BLaER1 treated with 17β-estradiol and CSF1 and Interleukin-3, amounts not matched to agents 10 nM and 100 nM (cell line): ENCODE measurements around the gene RANBP3.
A peak's percentile ranks its signal among the peaks of the same experiment; 100 is the strongest.
"Not testable (repeated sequence)": the region's sequence is repeated elsewhere in the genome, so short reads cannot be mapped to it uniquely, and the experiment has no call there.

Source experiments
- H3K27ac ChIP-seq, 11 experiments: shearing (Covaris generic); formaldehyde crosslinking; 2 replicates each; pipeline ENCODE4 v1.8.1; 2022
- H3K27me3 ChIP-seq, 11 experiments: shearing (Covaris generic); formaldehyde crosslinking; 2 replicates each; pipeline ENCODE4 v1.8.1; 2022
- H3K36me3 ChIP-seq, 11 experiments: shearing (Covaris generic); formaldehyde crosslinking; 2 replicates each; pipeline ENCODE4 v1.8.1; 2022
- H3K4me1 ChIP-seq, 10 experiments: shearing (Covaris generic); formaldehyde crosslinking; 2 replicates each; pipeline ENCODE4 v1.8.1; 2022
- H3K4me2 ChIP-seq, 11 experiments: shearing (Covaris generic); formaldehyde crosslinking; 2 replicates each; pipeline ENCODE4 v1.8.1; 2022
- H3K4me3 ChIP-seq, 10 experiments: shearing (Covaris generic); formaldehyde crosslinking; 2 replicates each; pipeline ENCODE4 v1.8.1; 2022
- H3K9ac ChIP-seq, 11 experiments: shearing (Covaris generic); formaldehyde crosslinking; 2 replicates each; pipeline ENCODE4 v1.8.1; 2022
- H3K9me3 ChIP-seq, 11 experiments: shearing (Covaris generic); formaldehyde crosslinking; replicated peaks in 1 of 11; 2 replicates each; pipeline ENCODE4 v1.8.1; 2022
- H4K20me1 ChIP-seq, 11 experiments: shearing (Covaris generic); formaldehyde crosslinking; 2 replicates each; pipeline ENCODE4 v1.8.1; 2022
- Cebpa-rat ChIP-seq, 11 experiments: shearing (Covaris generic); IDR thresholded peaks; 2 replicates each; pipeline ENCODE4 v1.8.1; 2022

Gene RANBP3

DNA sequence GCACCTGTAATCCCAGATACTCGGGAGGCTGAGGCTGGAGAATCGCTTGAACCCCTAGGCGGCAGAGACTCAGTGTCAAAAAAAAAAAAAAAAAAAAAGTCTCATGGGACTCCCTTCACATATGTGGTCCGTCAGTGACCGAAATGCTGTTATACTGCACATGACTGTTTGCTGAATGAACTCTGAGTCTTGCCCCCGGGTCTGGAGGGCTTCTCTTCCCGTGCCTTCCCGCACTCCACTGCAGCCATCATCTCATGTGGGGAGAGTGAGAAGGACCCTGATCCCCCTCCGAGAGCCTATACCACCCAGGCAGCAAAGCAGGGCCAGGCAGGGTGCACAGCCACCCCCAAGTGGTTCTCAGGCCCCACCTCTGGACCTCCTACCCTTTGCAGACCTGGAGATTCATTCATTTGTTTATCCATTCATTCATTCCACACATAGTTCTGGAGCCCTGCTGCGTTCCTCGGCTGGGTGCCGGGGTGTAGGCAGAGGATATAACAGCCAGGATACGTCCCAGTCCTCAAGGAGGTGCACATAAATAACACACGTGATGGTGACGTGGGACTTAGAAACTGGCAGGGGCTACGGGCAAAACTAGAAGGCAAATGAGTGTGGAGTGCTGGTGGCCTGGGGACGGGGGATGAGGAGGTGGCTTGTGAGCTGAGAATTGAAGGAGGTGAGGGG is 88.5 kb downstream of the RANBP3 start:
- Histone ChIP-seq H3K4me3 (no peak overlapping the region), H3K36me3 (peaks cover 2 to 16% (median 8%) of the 10 kb centered on the region in 11 experiments; a peak in 16 of 22 replicates), H3K9ac (no peak overlapping the region), H3K27me3 (no peaks in the 10 kb centered on the region), H3K4me2 (no peak overlapping the region), H3K4me1 (peaks cover 0 to 24% (median 4%) of the 10 kb centered on the region in 10 experiments; a peak in 9 of 20 replicates), H3K27ac (no peak overlapping the region), H3K9me3 (no peaks in the 10 kb centered on the region), H4K20me1 (peaks cover 0 to 32% (median 24%) of the 10 kb centered on the region in 11 experiments; a peak in 18 of 22 replicates)
- no peak for TF ChIP-seq Cebpa-rat (IDR thresholded peaks at IDR 0.05)

DNA sequence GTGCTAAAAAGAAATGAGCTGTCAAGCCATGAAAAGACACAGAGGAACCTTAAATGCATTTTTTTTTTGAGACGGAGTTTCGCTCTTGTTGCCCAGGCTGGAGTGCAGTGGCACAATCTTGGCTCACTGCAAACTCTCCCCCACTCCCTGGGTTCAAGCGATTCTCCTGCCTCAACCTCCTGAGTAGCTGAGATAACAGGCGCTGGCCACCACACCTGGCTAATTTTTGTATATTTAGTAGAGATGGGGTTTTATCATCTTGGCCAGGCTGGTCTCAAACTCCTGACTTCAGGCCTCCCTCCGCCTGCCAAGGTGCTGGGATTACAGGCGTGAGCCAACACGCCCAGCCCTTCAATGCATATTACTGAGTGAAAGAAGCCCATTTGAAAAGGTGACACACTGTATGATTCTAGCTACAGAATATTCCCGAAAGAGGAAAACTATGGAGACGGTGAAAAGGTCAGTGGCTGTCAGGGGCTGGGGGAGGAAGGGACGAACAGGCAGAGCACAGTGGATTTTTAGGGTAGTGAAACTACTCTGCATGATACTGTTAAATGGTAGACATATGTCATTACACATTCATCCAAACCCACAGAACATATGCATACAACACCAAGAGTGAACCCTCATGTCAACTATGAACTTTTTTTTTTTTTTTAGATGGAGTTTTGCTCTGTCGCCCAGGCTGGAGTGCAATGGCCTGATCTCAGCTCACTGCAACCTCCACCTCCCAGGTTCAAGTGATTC is 93.7 kb downstream of the RANBP3 start:
- not testable (repeated sequence) for H3K27ac ChIP-seq, H3K27me3 ChIP-seq, H3K36me3 ChIP-seq, H4K20me1 ChIP-seq, H3K9ac ChIP-seq, H3K9me3 ChIP-seq, H3K4me3 ChIP-seq
- Histone ChIP-seq H3K4me1 (peaks cover 5 to 22% (median 8%) of the 10 kb centered on the region in 10 experiments; a peak in 15 of 20 replicates), H3K4me2 (peak overlapping the region in 3 of 11 experiments; percentile 20 to 62 (median 54); a peak in 4 of 22 replicates)

DNA sequence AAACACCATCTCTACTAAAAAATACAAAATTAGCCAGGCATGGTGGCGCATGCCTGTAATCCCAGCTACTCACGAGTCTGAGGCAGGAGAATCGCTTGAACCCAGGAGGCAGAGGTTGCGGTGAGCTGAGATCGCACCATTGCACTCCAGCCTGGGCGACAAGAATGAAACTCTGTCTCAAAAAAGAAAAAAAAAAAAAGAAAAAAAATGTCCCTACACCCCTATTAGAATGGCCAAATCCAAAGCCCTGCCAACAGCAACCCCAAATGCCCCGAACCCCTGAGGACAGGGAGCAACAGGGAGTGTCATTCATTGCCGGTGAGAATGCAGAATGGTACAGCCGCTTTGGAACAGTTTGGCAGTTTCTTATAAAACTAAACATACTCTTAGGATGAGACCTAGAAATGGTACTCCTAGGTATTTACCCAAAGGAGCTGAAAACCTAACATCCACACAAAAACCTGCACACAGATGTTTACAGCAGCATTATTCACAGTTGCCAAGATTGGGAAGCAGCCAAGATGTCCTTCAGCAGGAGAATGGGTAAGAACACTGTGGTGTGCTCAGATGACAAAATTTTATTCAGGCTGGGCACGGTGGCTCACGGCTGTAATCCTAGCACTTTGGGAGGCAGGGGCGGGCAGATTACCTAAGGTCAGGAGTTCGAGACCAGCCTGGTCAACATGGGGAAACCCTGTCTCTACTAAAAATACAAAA is 94.6 kb downstream of the RANBP3 start:
- not testable (repeated sequence) for H4K20me1 ChIP-seq

DNA sequence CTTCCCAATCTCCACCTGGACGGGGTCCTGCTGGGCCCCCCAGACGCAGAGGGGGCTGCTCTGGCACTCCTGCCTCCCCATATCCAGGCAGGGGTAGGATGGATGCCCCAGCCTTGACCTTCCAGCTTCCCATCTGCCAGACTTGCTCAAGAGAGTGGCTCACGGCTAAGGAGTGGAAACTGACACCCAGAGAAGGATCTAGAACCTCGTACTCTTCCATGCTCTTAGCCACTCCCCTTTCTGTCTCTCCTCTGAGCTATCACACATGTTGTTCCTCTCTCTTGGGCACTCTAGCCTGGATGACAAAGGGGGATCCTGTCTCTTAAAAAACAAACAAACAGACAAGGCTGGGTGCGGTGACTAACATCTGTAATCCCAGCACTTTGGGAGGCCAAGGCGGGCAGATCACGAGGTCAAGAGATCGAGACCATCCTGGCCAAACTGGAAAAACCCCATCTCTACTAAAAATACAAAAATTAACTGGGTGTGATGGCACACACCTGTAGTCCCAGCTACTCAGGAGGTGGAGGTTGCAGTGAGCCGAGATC is 95.4 kb downstream of the RANBP3 start:
- Histone ChIP-seq H3K9ac (no peak overlapping the region), H3K4me1 (peaks cover 5 to 22% (median 13%) of the 10 kb centered on the region in 10 experiments; a peak in 16 of 20 replicates), H3K9me3 (no peaks in the 10 kb centered on the region), H3K4me2 (no peak overlapping the region), H3K27me3 (no peaks in the 10 kb centered on the region), H3K4me3 (no peak overlapping the region), H3K27ac (no peak overlapping the region), H3K36me3 (no peaks in the 10 kb centered on the region), H4K20me1 (no peaks in the 10 kb centered on the region)
- TF ChIP-seq Cebpa-rat (IDR thresholded peaks at IDR 0.05), result no peak

More for the DNA sequence above, 94.6 kb downstream of the RANBP3 start:
- not testable (repeated sequence) for H3K27me3 ChIP-seq, H3K4me2 ChIP-seq, H3K4me3 ChIP-seq, H3K36me3 ChIP-seq, H3K9me3 ChIP-seq, H3K9ac ChIP-seq, H3K27ac ChIP-seq
- H3K4me1 ChIP-seq, result peaks cover 5 to 22% (median 8%) of the 10 kb centered on the region in 10 experiments; a peak in 15 of 20 replicates

DNA sequence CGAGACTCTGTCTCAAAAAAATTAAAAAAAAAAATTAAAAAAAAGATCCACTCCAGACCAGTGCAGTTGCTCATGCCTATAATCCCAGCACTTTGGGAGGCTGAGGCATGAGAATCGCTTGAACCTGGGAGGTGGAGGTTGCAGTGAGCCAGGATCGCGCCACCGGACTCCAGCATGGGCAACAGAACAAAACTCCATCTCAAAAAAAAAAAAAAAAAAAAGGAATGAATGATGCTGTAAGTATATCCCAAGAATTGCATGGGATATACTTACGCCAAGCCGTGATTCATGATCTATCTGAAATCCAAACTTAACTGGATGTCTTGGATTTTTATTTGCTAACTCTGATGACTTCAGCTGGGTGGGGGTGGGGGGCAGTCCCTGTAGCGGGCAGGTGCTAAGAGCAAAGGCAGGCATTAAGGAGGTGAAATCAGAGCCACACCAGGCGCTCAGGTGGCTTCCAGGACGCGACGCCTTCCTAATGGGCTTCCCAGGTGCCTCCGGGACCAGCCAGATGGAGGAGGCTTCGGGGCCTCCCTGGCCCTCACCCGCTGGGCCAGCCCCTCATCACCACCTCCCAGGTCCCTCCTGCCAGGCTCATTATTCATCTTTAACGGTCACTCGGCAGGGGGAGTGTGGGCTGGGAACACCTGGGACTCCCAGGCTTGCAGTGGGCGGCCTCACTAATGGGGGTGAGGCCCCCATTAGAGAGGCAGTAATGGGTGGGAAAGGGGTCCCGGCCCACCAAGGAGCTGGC is 96.2 kb downstream of the RANBP3 start:
- H3K4me1 ChIP-seq, result peaks cover 5 to 22% (median 13%) of the 10 kb centered on the region in 10 experiments; a peak in 16 of 20 replicates
- no peak overlapping the region for H3K4me2 ChIP-seq
- no peaks in the 10 kb centered on the region for H3K27me3 ChIP-seq
- H3K27ac ChIP-seq, result no peak overlapping the region
- H3K36me3 ChIP-seq, result no peaks in the 10 kb centered on the region
- H3K9ac ChIP-seq, result no peak overlapping the region
- TF ChIP-seq Cebpa-rat (IDR thresholded peaks at IDR 0.05), result no peak
- H4K20me1 ChIP-seq, result no peaks in the 10 kb centered on the region; a peak in 1 of 22 replicates
- H3K9me3 ChIP-seq, result no peaks in the 10 kb centered on the region
- no peak overlapping the region for H3K4me3 ChIP-seq

DNA sequence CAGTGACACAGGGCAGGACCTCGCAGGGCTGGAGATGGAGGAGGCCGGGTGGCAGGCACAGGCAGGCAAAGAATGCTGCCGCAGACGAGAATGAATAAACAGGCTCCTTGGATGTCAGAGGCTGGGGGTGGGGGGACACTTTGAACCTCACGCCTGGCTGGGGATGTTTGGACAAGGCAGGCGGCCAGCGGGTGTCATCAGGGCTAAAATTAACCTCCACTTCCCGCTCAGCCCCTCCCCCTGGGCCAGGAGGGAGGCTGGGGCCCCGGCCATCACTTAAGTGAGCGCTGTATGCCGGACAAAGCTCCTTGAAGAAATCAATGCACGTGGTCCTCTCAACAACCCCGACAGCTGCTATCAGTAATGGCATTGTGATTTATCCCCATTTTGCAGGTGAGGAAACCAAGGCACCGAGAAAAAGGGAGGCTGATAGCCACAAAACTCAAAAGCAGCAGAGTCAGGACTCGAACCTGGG is 97.3 kb downstream of the RANBP3 start:
- no peak overlapping the region for H3K27ac ChIP-seq
- H3K4me3 ChIP-seq, result no peak overlapping the region
- no peaks in the 10 kb centered on the region; a peak in 1 of 22 replicates for H4K20me1 ChIP-seq
- H3K36me3 ChIP-seq, result no peaks in the 10 kb centered on the region
- H3K4me1 ChIP-seq, result peaks cover 5 to 22% (median 13%) of the 10 kb centered on the region in 10 experiments; a peak in 16 of 20 replicates
- peak overlapping the region; percentile 19 to 49 (median 40); a peak in 11 of 22 replicates for H3K4me2 ChIP-seq
- no peaks in the 10 kb centered on the region for H3K9me3 ChIP-seq
- no peak for TF ChIP-seq Cebpa-rat (IDR thresholded peaks at IDR 0.05)
- no peaks in the 10 kb centered on the region for H3K27me3 ChIP-seq
- no peak overlapping the region for H3K9ac ChIP-seq

DNA sequence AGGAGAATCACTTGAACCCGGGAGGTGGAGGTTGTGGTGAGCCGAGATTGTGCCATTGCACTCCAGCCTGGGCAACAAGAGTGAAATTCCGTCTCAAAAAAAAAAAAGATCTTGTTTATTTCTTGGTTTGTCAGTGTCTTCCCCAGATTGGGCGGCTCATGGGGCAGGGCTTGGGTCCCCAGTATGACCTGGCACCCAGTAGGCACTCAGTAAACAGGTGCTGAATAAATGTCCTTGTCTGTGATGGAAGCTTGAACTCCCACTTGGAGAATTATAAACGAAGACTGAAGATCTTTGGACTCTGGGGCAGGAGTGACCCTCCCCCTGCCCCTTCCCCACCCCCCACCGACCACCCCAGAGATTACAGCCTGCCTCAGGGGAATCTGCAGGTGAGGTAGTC is 97.7 kb downstream of the RANBP3 start:
- no peaks in the 10 kb centered on the region for H3K9me3 ChIP-seq
- peak overlapping the region in 2 of 11 experiments; percentile 27 to 40; a peak in 1 of 22 replicates for H3K4me2 ChIP-seq
- no peaks in the 10 kb centered on the region for H3K36me3 ChIP-seq
- TF ChIP-seq Cebpa-rat (IDR thresholded peaks at IDR 0.05), result no peak
- no peak overlapping the region for H3K4me3 ChIP-seq
- no peak overlapping the region for H3K27ac ChIP-seq
- no peak overlapping the region for H3K9ac ChIP-seq
- H3K27me3 ChIP-seq, result no peaks in the 10 kb centered on the region
- H4K20me1 ChIP-seq, result no peaks in the 10 kb centered on the region; a peak in 1 of 22 replicates
- peaks cover 5 to 22% (median 13%) of the 10 kb centered on the region in 10 experiments; a peak in 16 of 20 replicates for H3K4me1 ChIP-seq

DNA sequence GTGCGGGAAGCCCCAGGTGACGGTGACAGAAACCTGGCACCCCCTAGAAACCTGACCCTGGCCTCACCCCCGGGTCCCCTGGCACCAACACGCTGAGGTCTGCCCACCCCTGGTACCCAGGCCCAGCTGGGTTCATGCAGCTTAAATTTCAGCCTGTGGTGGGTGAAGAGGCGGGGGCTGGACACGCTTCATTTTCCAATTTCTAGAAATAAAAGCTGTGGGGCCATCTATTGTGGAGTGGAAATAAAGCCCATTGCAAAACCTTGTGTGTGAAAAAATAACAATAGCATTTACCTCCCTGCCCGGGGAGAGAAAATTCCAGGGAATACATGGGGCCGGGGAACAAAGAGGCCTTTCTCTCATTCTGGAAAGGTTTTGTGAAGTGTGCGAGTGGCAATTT is 100.1 kb downstream of the RANBP3 start:
- Histone ChIP-seq H3K4me2 (0 out of 22 replicates have a peak overlapping the region, but pooled peaks of 1 of the 11 experiments have one; percentile 5), H3K9me3 (no peaks in the 10 kb centered on the region), H3K9ac (no peak overlapping the region), H3K4me3 (no peak overlapping the region), H3K36me3 (no peaks in the 10 kb centered on the region), H3K4me1 (peaks cover 4 to 20% (median 10%) of the 10 kb centered on the region in 10 experiments; a peak in 13 of 20 replicates), H3K27me3 (no peaks in the 10 kb centered on the region), H4K20me1 (no peaks in the 10 kb centered on the region; a peak in 1 of 22 replicates), H3K27ac (no peak overlapping the region)
- TF ChIP-seq Cebpa-rat (IDR thresholded peaks at IDR 0.05), result no peak
